BE2C (cell line): ENCODE data around the gene SMTNL1. TPM values are rescaled to one million over a fixed set of nuclear protein-coding genes. Genes with fewer than 3 reads are reported as not detected.
A peak's percentile ranks its signal among the peaks of the same experiment; 100 is the strongest.

ENCODE experiments used
- DNase-seq: peaks from one replicate; pipeline ENCODE4 v3.0.0-alpha.2; 2020
- H3K27me3 ChIP-seq: fragments of 250-450 bp; sonication (Bioruptor Pico); 2 replicates; pipeline ENCODE4 v1.5.1; 2020; ENCODE audit warnings: mild to moderate bottlenecking
- H3K36me3 ChIP-seq: fragments of 250-450 bp; sonication (Bioruptor Pico); 2 replicates; pipeline ENCODE4 v1.5.1; 2020; ENCODE audit warnings: mild to moderate bottlenecking
- H3K4me1 ChIP-seq: fragments of 250-450 bp; sonication (Bioruptor Pico); 2 replicates; pipeline ENCODE4 v1.5.1; 2020
- H3K4me3 ChIP-seq: 2 replicates; pipeline ENCODE4 v1.5.1; 2011; ENCODE audit warnings: low read depth, low read length
- H3K9me3 ChIP-seq: fragments of 250-450 bp; sonication (Bioruptor Pico); 2 replicates; pipeline ENCODE4 v1.5.1; 2020
- CTCF ChIP-seq: IDR thresholded peaks from 2 replicates; pipeline ENCODE4 v1.5.1; 2012; ENCODE audit warnings: mild to moderate bottlenecking, low read depth, low read length
- polyA plus RNA-seq: library from polyadenylated mRNA; unstranded; fragments of >200 nt; gene quantifications from one replicate; pipeline ENCODE4 v1.2.1, GENCODE V29; 2012; ENCODE audit warnings: low read depth, missing spikeins; ENCODE audit not compliant: insufficient read length, insufficient read depth

SMTNL1 gene
- not detected for polyA plus RNA-seq

- DNase-seq: no peak
- H3K36me3 ChIP-seq: no peaks in the 10 kb centered on the region
Measured at GRCh38 chr11:57536947-57537619, at the start of gene SMTNL1. Gene SMTNL1 (plus strand): TSS chr11:57537595. CDS start chr11:57542643, 5,048 bp downstream.

GRCh38 chr11:57487920-57488659 is 49.3 kb upstream of the SMTNL1 start:
- no peak overlapping the region for H3K4me3 ChIP-seq
- H3K9me3 ChIP-seq: no peaks in the 10 kb centered on the region
- H3K36me3 ChIP-seq: no peaks in the 10 kb centered on the region
- TF ChIP-seq CTCF: no peak
- H3K27me3 ChIP-seq: no peaks in the 10 kb centered on the region
- no peaks in the 10 kb centered on the region; the same call in 1 of the 2 replicates for H3K4me1 ChIP-seq
- DNase-seq: no peak

More at GRCh38 chr11:57536947-57537619, at the start of gene SMTNL1:
- Histone ChIP-seq H3K4me1 (no peaks in the 10 kb centered on the region), H3K9me3 (no peaks in the 10 kb centered on the region), H3K27me3 (no peaks in the 10 kb centered on the region), H3K4me3 (no peak within 1 kb of the TSS)
- no peak for TF ChIP-seq CTCF

- H3K27me3 ChIP-seq: no peaks in the 10 kb centered on the region
- no peak for TF ChIP-seq CTCF
- DNase-seq: no peak
- H3K9me3 ChIP-seq: no peaks in the 10 kb centered on the region
- H3K36me3 ChIP-seq: no peaks in the 10 kb centered on the region
- no peak overlapping the region for H3K4me3 ChIP-seq
- no peaks in the 10 kb centered on the region for H3K4me1 ChIP-seq
Measured at GRCh38 chr11:57490456-57491248, 46.7 kb upstream of the SMTNL1 start.

GRCh38 chr11:57491371-57492061 is 45.9 kb upstream of the SMTNL1 start:
- peak; percentile 32 for DNase-seq
- TF ChIP-seq CTCF: peak; percentile 57
- no peaks in the 10 kb centered on the region for H3K9me3 ChIP-seq
- H3K4me3 ChIP-seq: no peak overlapping the region
- H3K4me1 ChIP-seq: no peaks in the 10 kb centered on the region
- H3K36me3 ChIP-seq: no peaks in the 10 kb centered on the region
- H3K27me3 ChIP-seq: no peaks in the 10 kb centered on the region

GRCh38 chr11:57493507-57494503 is 43.6 kb upstream of the SMTNL1 start:
- H3K4me3 ChIP-seq: no peak overlapping the region
- H3K36me3 ChIP-seq: no peaks in the 10 kb centered on the region
- H3K9me3 ChIP-seq: no peaks in the 10 kb centered on the region
- peak; percentile 70 for TF ChIP-seq CTCF
- no peaks in the 10 kb centered on the region for H3K4me1 ChIP-seq
- no peaks in the 10 kb centered on the region for H3K27me3 ChIP-seq
- DNase-seq: peak; percentile 41
